Natural killer cell (primary cell): Measurements from ENCODE around the gene GRIN2D. TPM values are rescaled to one million over a fixed set of nuclear protein-coding genes. Genes with fewer than 3 reads are reported as not detected.

Experiments used
- ATAC-seq, 3 donors: fragments of 150-1000 bp in 2 of 3; fragments of 200-7000 bp in 1 of 3; cut with Tn5 transposase; 1 replicate in 1 of 3; 2 replicates in 2 of 3; pipeline ENCODE4 v1.10.0; 2021; ENCODE audit warnings: mild to moderate bottlenecking in 2 of 3, moderate library complexity in 2 of 3
- DNase-seq, 2 donors: peaks; one replicate each; pipeline versions ENCODE4 v3.0.0 to v3.0.0-alpha.2; 2013 to 2021; ENCODE audit warnings: mixed read lengths in 1 of 2
- H3K27ac ChIP-seq: one replicate; pipeline ENCODE4 v1.5.1; 2013; ENCODE audit warnings: mild to moderate bottlenecking, low read length
- H3K27me3 ChIP-seq: one replicate; pipeline ENCODE4 v1.6.1; 2013; ENCODE audit warnings: low read length; ENCODE audit not compliant: control insufficient read depth, insufficient read depth
- H3K36me3 ChIP-seq: one replicate; pipeline ENCODE4 v1.6.1; 2013; ENCODE audit warnings: low read length; ENCODE audit not compliant: control insufficient read depth, insufficient read depth
- H3K4me1 ChIP-seq: one replicate; pipeline ENCODE4 v1.6.1; 2013; ENCODE audit warnings: low read length; ENCODE audit not compliant: control insufficient read depth, insufficient read depth
- H3K4me3 ChIP-seq: one replicate; pipeline ENCODE4 v1.5.1; 2013; ENCODE audit warnings: low read length
- H3K9me3 ChIP-seq: one replicate; pipeline ENCODE4 v1.6.1; 2013; ENCODE audit warnings: low read length; ENCODE audit not compliant: control insufficient read depth, insufficient read depth
- H3K27ac Mint-ChIP-seq, 2 donors: one replicate each; pipeline ENCODE4 v1.8.0; 2022; ENCODE audit warnings: mild to moderate bottlenecking in 2 of 2, mixed read lengths in 2 of 2, moderate library complexity in 1 of 2
- H3K27me3 Mint-ChIP-seq, 2 donors: one replicate each; pipeline ENCODE4 v1.8.0; 2022; ENCODE audit warnings: low read depth in 2 of 2, mixed read lengths in 2 of 2
- H3K36me3 Mint-ChIP-seq: one replicate; pipeline ENCODE4 v1.8.0; 2022; ENCODE audit warnings: mixed read lengths
- H3K4me1 Mint-ChIP-seq, 2 donors: one replicate each; pipeline ENCODE4 v1.8.0; 2022; ENCODE audit warnings: mixed read lengths in 2 of 2
- H3K4me3 Mint-ChIP-seq: one replicate; pipeline ENCODE4 v1.8.0; 2022; ENCODE audit warnings: mild to moderate bottlenecking, moderate library complexity, mixed read lengths
- H3K9me3 Mint-ChIP-seq, 2 donors: one replicate each; pipeline ENCODE4 v1.8.0; 2022; ENCODE audit warnings: mixed read lengths in 2 of 2
- WGBS: methylation state at CpG from one replicate; pipeline ENCODE4 v1.1.7; 2013; ENCODE audit warnings: missing lambda C conversion rate; ENCODE audit not compliant: insufficient coverage; 5-methylcytosine and 5-hydroxymethylcytosine counted together
- intact Hi-C: fragments of 100-400 bp; cut with micrococcal nuclease; formaldehyde crosslinking; loops from one replicate; pipeline ENCODE4 v1.14.2; 2022
- total RNA-seq, 4 donors: library from RNA; stranded (reverse); fragments of 120-200 nt in 1 of 4; gene quantifications; one replicate each; pipeline versions ENCODE4 v1.2.3 to v1.2.4, GENCODE V29; 2013 to 2022
- TF ChIP-seq, protein P1 (sequence below): fragments of 200-600 bp; IDR thresholded peaks from one replicate; pipeline ENCODE4 v1.8.0; 2022; ENCODE audit warnings: antibody characterized with exemption

GRIN2D gene
- total RNA-seq, 3 donors from 2014 or later (not counting 1 experiment from before 2014, with no cell fraction given): 0.05 to 0.28 (median 0.07) TPM

DNA sequence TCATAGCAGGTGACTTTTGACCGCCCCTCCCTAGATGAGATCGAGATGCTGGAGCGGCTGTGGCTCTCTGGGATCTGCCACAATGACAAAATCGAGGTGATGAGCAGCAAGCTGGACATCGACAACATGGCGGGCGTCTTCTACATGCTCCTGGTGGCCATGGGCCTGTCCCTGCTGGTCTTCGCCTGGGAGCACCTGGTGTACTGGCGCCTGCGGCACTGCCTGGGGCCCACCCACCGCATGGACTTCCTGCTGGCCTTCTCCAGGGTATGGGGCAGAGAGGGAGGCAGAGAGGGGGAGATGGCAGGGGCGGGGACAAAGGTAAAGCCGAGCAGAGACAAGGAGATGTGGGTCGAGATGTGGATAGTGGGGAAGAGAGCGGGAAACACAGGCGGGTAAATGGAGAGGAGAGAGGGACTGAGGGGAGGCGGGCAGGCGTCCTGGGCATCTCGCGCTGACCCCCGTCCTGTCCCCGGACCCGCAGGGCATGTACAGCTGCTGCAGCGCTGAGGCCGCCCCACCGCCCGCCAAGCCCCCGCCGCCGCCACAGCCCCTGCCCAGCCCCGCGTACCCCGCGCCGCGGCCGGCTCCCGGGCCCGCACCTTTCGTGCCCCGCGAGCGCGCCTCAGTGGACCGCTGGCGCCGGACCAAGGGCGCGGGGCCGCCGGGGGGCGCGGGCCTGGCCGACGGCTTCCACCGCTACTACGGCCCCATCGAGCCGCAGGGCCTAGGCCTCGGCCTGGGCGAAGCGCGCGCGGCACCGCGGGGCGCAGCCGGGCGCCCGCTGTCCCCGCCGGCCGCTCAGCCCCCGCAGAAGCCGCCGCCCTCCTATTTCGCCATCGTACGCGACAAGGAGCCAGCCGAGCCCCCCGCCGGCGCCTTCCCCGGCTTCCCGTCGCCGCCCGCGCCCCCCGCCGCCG, 48.9 kb downstream of the GRIN2D start:
- intact Hi-C loops: no loop called here
- Mint-ChIP-seq H3K27ac (no peak overlapping the region), H3K27me3 (peaks cover 14 to 28% of the 10 kb centered on the region in 2 donors), H3K4me3 (peak overlapping the region; percentile 61), H3K4me1 (peaks cover 24 to 26% of the 10 kb centered on the region in 2 donors), H3K9me3 (no peaks in the 10 kb centered on the region), H3K36me3 (no peaks in the 10 kb centered on the region)
- DNase-seq (no peak), ATAC-seq (no peak)
- Histone ChIP-seq H3K36me3 (no peaks in the 10 kb centered on the region), H3K4me1 (peaks cover 28% of the 10 kb centered on the region), H3K4me3 (no peak overlapping the region), H3K9me3 (no peaks in the 10 kb centered on the region), H3K27me3 (peaks cover 20% of the 10 kb centered on the region), H3K27ac (no peak overlapping the region)
- 45% methylated on average over 94 of the region's 94 CpGs for WGBS
- TF ChIP-seq, protein P1, sequence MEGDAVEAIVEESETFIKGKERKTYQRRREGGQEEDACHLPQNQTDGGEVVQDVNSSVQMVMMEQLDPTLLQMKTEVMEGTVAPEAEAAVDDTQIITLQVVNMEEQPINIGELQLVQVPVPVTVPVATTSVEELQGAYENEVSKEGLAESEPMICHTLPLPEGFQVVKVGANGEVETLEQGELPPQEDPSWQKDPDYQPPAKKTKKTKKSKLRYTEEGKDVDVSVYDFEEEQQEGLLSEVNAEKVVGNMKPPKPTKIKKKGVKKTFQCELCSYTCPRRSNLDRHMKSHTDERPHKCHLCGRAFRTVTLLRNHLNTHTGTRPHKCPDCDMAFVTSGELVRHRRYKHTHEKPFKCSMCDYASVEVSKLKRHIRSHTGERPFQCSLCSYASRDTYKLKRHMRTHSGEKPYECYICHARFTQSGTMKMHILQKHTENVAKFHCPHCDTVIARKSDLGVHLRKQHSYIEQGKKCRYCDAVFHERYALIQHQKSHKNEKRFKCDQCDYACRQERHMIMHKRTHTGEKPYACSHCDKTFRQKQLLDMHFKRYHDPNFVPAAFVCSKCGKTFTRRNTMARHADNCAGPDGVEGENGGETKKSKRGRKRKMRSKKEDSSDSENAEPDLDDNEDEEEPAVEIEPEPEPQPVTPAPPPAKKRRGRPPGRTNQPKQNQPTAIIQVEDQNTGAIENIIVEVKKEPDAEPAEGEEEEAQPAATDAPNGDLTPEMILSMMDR: no peak

DNA sequence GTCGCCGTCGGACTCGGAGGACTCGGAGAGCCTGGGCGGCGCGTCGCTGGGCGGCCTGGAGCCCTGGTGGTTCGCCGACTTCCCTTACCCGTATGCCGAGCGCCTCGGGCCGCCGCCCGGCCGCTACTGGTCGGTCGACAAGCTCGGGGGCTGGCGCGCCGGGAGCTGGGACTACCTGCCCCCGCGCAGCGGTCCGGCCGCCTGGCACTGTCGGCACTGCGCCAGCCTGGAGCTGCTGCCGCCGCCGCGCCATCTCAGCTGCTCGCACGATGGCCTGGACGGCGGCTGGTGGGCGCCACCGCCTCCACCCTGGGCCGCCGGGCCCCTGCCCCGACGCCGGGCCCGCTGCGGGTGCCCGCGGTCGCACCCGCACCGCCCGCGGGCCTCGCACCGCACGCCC, 49.8 kb downstream of the GRIN2D start:
- H3K27ac ChIP-seq: no peak overlapping the region
- peaks cover 20% of the 10 kb centered on the region for H3K27me3 ChIP-seq
- H3K4me1 ChIP-seq: peaks cover 28% of the 10 kb centered on the region
- no peak overlapping the region for H3K4me3 Mint-ChIP-seq
- DNase-seq (peak in 1 of 2 donors; percentile 43), ATAC-seq (no peak)
- no peaks in the 10 kb centered on the region for H3K9me3 ChIP-seq
- no peaks in the 10 kb centered on the region for H3K9me3 Mint-ChIP-seq
- TF ChIP-seq, protein P1: no peak
- no peaks in the 10 kb centered on the region for H3K36me3 Mint-ChIP-seq
- H3K27ac Mint-ChIP-seq: no peak overlapping the region
- no peak overlapping the region for H3K4me3 ChIP-seq
- intact Hi-C loops: no loop called here
- 3% methylated on average over 60 of the region's 60 CpGs for WGBS
- H3K27me3 Mint-ChIP-seq: peaks cover 9 to 23% of the 10 kb centered on the region in 2 donors
- peaks cover 26 to 27% of the 10 kb centered on the region in 2 donors for H3K4me1 Mint-ChIP-seq
- peaks cover 4% of the 10 kb centered on the region for H3K36me3 ChIP-seq

Other genes starting within 250 kb of the GRIN2D start
- 10 to 100 TPM; 45.4 to 65.2 (median 57.2) TPM for gene LIG1, start 223.3 kb upstream of the GRIN2D start, total RNA-seq
- 1 to 10 TPM; 4.0 to 7.0 (median 5.4) TPM for gene ZSWIM9, start 223.0 kb upstream of the GRIN2D start, total RNA-seq
- 100 to 1,000 TPM; 147 to 216 (median 154) TPM for gene CARD8, start 137.8 kb upstream of the GRIN2D start, total RNA-seq
- not detected for gene ZNF114, start 123.6 kb upstream of the GRIN2D start, total RNA-seq
- 100 to 1,000 TPM; 284 to 342 (median 334) TPM for gene EMP3, start 68.1 kb upstream of the GRIN2D start, total RNA-seq
- 10 to 100 TPM; 10.2 to 12.3 (median 11.1) TPM for gene TMEM143, start 29.7 kb upstream of the GRIN2D start, total RNA-seq
- gene SYNGR4, start 29.3 kb upstream of the GRIN2D start, total RNA-seq: not detected
- 10 to 100 TPM; 41.5 to 47.5 (median 46.0) TPM for gene KDELR1, start 2.1 kb upstream of the GRIN2D start, total RNA-seq
- gene GRWD1, start 52.3 kb downstream of the GRIN2D start, total RNA-seq: 10 to 100 TPM; 14.2 to 29.0 (median 16.7) TPM
- gene KCNJ14, start 61.9 kb downstream of the GRIN2D start, total RNA-seq: 1 to 10 TPM in 1 of 3 donors, under 1 TPM in 2; 0.77 to 1.2 (median 0.85) TPM
- 10 to 100 TPM; 38.5 to 44.1 (median 39.2) TPM for gene CYTH2, start 75.7 kb downstream of the GRIN2D start, total RNA-seq
- gene LMTK3, start 118.2 kb downstream of the GRIN2D start, total RNA-seq: 1 to 10 TPM in 2 of 3 donors, under 1 TPM in 1; 0.64 to 2.9 (median 1.9) TPM
- gene SULT2B1, start 158.5 kb downstream of the GRIN2D start, total RNA-seq: under 1 TPM in 1 of 3 donors, not detected in 2; 0.40 TPM
- not detected for gene SPACA4, start 213.1 kb downstream of the GRIN2D start, total RNA-seq
- gene FAM83E, start 221.4 kb downstream of the GRIN2D start, total RNA-seq: 1 to 10 TPM in 2 of 3 donors, under 1 TPM in 1; 0.70 to 1.3 (median 1.1) TPM
- gene RPL18, start 225.5 kb downstream of the GRIN2D start, total RNA-seq: 1,000 to 10,000 TPM in 2 of 3 donors, 100 to 1,000 TPM in 1; 900 to 1,086 (median 1,066) TPM
- 10 to 100 TPM; 18.6 to 28.3 (median 23.2) TPM for gene SPHK2, start 225.8 kb downstream of the GRIN2D start, total RNA-seq
- gene DBP, start 243.7 kb downstream of the GRIN2D start, total RNA-seq: 10 to 100 TPM; 16.4 to 31.2 (median 24.3) TPM